CD4-positive, alpha-beta T cell treated with Interleukin-2 at 100 ng/mL for 4 hours (primary cell): ENCODE results near the gene PLA2G2C.
A peak's percentile ranks its signal among the peaks of the same experiment; 100 is the strongest.
"Not testable (repeated sequence)": the region's sequence is repeated elsewhere in the genome, so short reads cannot be mapped to it uniquely, and the experiment has no call there.

Source experiments
- DNase-seq: peaks from one replicate; pipeline ENCODE4 v3.0.0-alpha.2; 2020; ENCODE audit warnings: low spot score

The PLA2G2C gene, protein sequence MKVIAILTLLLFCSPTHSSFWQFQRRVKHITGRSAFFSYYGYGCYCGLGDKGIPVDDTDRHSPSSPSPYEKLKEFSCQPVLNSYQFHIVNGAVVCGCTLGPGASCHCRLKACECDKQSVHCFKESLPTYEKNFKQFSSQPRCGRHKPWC

GRCh38 chr1:20185834-20186782 lies at the start of gene PLA2G2C, which contains the start of gene UBXN10:
TSS of gene PLA2G2C (minus strand) at chr1:20186518. CDS start at chr1:20177363, 9,155 bp downstream.
TSS of gene UBXN10 (plus strand) at chr1:20186096. CDS start at chr1:20190562, 4,466 bp downstream.
- peak; percentile 52 for DNase-seq

DNA sequence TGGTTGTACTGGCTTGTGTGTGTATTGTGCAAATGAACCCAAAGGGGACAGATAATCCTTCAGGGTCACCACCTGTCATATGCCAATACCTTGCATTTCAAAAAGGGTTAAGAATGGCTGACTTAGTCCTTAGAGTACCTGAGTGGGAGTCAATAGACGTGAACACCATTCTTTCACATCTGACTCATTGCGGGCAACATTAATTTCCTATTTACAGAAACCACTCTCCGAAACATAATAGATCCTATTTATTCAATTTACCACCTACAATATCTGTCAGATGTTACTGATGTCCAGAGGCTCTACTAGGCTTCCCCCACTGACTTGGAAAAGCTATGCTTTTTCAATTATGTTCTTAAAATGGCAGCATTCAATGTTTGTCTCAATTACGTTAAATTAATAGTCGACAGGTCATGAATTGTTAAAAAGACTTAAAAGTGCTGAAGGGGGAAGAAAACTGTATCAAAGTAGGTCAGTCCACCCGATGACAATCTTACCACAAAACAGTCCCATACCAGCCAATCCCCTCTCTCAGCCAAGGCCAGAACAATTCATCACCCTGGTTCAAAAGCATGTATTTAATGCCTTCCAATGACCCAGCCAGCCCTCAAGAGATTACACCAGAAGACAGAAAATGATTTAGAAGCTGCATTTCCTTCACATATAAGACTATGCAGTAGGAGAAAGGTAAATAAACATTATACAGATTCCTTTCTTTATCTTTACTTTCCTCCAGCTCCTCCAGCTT lies 48.6 kb upstream of the PLA2G2C start:
- DNase-seq, result no peak

GRCh38 chr1:20233866-20234265 lies 47.5 kb upstream of the PLA2G2C start:
- DNase-seq, result no peak

GRCh38 chr1:20233394-20233793 lies 47.1 kb upstream of the PLA2G2C start:
- peak; percentile 23 for DNase-seq

- DNase-seq, result not testable (repeated sequence)
These were observed 46.2 kb upstream of the PLA2G2C start for GRCh38 chr1:20232564-20232963.

DNA sequence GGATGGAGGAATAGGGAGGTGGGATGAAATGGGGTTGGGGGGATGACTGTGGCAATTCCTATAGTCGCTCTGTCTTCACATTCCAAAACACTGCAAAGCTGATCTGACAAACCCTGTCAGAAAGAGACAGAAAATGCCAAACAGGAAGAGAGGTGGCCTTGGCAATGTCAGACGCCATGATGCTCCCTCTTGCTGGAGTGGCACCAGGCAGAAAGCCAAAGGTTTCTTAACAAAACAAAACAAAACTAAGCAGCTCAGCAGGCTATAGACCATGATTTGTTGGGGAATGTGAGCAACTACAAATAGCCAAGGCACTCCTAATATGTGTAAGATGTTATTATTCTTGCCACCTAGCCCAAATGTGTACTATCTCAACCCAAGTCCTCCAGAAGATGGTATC lies 42.9 kb upstream of the PLA2G2C start:
- DNase-seq, result no peak

DNA sequence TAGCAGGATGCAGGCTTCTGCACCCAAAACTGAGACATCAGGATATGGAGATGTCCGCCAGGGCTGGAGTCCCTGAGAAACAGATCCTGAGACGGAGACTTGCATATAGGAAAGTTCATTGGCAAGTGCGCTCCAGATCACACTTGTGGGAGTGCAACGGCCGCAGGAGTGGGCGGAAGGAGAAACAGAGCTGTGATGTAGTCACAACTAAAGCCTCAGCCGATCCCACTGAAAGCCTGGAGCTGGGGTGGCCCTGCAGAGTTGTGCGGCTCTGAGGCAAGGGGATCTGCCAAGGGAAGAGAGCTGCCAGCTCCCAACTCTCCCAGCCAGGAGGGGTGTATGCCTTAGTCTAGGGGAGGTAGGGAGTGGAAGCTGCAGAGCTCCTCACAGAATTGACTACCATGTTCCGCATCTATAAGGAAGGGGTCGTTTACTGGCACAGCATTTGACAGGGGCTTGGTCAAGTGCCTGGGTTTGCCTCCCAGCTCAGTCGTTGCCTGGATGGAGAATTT lies 42.1 kb upstream of the PLA2G2C start:
- DNase-seq, result no peak

GRCh38 chr1:20227704-20228103 lies 41.4 kb upstream of the PLA2G2C start:
- DNase-seq, result no peak

DNA sequence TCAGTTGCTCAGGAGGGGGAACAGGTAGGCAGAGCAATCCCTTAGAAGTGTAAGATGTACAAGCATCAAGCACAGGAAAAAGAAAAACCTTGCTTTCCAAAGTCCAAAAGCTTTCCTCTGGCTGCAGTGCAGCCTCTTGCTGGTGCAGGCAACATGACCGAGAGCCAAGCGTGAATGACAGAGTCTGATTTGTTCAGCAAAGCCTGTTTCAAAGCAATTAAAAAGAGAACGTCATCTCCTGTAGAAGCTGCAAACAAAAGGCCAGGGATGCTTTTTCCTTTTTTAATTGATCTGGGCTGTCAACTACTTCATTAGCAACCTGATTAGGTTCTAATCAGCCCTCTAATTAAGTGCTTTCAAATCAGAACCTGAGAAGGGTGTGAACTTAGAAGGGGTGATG lies 38.2 kb upstream of the PLA2G2C start:
- no peak for DNase-seq

- no peak for DNase-seq
These were observed 37.5 kb upstream of the PLA2G2C start for GRCh38 chr1:20223551-20224419.

- no peak for DNase-seq
These were observed 36.8 kb upstream of the PLA2G2C start for GRCh38 chr1:20223106-20223505.

DNA sequence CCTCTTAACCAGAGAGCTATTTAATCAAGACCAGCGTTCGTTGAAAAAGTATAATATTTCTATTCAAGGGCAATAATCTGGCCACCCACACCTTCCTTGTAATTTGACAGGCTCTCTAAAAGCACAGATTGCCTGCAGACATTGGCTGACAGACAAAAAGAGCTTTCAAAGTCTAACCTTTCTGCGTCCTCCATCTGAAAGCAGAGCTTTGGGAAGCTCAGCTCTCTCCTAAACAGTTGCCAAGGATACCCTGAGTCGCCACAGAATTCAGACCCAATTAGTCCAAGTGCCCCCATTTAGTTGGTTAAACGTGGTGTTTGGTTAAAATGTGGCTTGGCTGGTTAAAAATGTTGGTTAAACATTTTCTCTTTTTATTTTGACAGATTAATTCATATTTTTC lies 33.7 kb upstream of the PLA2G2C start:
- no peak for DNase-seq

DNA sequence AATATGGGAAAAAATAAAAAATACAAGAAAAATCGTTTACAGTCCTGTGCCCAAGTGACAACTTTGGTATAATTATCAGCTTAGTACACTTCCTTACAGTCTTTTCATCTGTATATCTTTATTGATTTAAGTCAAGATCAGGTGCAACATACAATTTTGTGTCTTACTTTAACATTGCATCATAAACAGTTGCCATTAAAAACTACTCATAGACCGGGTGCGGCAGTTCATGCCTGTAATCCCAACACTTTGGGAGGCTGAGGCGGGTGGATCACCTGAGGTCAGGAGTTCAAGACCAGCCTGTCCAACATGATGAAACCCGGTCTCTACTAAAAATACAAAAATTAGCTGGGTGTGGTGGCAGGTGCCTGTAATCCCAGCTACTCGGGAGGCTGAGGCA lies 32.7 kb upstream of the PLA2G2C start:
- not testable (repeated sequence) for DNase-seq

DNA sequence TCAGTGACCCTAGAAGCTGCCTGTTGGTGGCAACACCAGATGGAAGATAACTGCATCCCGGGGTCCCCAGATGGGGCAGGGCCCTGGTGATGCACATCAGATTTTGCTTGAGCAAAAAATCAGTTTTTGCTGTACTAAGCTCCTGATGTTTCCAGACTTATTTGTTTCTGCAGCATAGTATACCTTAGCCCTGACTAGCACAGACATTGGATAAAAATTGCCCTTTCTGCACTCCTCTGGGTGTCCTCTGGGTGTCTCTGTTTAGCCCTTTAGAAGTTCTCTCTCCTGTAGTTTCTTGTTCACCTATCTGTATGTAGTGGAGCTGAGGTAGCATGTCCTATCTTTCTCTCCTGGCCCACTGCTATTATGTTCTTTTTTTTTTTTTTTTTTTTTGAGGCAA lies 30.3 kb upstream of the PLA2G2C start:
- no peak for DNase-seq

DNA sequence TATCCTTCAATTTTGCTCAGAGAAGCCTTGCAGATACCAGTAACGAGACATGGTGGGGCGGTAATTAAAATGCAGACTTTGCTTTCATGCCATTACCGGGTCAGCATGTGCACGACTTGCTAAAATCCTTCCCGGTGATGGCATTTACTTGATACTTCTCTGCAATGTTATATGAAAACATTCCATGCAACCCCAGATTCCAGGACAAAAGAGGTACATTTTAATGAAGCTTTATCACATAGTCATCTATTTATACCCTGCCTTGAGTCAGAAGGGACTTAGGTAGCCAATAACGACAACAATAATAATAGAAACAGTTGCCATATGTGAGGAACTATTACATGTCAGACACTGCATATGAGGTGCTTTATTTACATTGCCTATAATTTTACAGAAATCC lies 29.4 kb upstream of the PLA2G2C start:
- no peak for DNase-seq

DNA sequence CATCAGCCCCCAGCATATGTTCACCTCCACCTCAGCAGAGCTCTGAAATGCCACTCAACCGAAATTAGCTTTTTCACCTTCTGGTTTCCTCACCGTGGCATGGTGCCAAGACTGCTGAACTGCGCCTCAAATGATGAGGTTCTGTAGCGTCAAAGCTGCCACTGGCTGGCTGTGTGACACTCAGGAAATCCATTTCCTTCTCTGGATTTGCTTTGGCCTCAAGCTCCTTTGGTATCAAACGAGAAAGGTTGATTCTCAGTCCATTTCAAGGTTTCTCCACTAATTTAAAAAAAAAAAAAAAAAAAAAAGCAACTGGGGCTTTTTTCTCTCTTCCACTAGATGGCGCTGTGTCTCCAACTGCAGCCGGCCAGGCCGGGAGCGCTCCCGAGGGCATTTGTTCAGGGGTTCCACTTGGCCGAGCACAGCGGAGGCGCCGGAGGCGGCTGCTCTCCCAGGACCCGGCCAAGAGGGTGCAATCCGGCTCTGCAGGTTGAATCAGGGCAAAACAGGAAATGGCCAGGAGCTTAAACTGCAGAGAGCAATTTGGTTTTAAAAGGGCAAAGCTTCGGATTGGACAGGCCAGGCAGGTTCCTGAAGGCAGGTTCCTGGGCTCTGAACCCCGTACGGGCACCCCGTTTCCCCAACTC lies 26.5 kb upstream of the PLA2G2C start:
- peak; percentile 50 for DNase-seq

DNA sequence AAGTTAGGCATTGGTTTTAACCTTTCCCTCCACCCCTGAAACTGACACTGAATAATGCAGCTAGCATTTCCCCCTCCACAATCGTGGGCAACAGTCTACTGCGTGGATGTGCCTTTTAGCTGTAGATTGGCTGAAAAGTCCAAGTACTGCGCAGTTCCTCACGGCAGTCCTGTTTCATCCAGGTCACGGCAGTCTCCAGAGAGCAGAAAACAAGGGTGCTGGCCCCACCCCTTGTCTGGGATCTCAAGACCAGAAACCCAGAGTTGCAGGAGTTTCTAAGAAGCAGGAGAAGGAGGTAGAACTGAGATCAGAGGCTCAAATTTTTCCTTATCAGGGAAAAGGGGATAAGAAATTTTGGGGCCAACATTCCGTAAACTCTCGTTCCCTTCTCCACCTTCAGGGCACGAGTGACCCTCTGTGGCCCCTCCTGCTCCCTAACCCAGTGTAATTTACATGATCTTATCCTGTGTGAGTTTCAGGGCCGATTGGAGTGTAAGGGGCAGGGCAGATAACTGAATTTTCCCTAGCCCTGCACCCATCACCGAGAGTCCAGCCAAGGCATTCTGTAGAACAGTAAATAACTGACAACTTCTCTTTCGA lies 25.9 kb upstream of the PLA2G2C start:
- DNase-seq, result no peak

- no peak for DNase-seq
These were observed 25.2 kb upstream of the PLA2G2C start for GRCh38 chr1:20211511-20211931.

- DNase-seq, result no peak
These were observed 24.6 kb upstream of the PLA2G2C start for GRCh38 chr1:20210736-20211460.

GRCh38 chr1:20209471-20209870 lies 23.2 kb upstream of the PLA2G2C start:
- no peak for DNase-seq
